ENCODE data around the gene THSD7A.

THSD7A gene

DNA sequence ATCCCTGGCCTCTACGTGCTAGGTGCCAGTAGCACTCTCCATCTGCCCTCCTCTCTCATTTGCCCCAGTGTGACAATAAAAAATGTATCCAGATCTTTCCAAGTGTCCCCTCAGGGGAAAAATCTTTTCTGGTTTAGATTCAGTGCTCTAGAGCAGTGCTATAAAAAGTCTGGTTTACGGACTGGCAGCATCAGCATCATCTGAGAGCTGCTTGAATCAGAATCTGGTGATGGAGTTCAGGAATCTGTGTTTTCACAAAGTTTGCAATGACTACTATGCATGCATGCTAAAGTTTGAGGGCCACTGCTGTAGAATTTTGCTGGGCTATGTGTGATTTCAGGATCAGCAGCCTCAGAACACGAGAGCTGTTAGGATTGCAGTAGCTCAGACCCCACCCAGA is 501.8 kb downstream of the THSD7A start:
- Mint-ChIP-seq H3K9me3 (no peaks in the 10 kb centered on the region), H3K27me3 (ENCODE audit: low read depth) (no peaks in the 10 kb centered on the region), H3K4me3 (no peak overlapping the region), H3K27ac (no peak overlapping the region), H3K36me3 (ENCODE audit: low read depth) (no peaks in the 10 kb centered on the region), H3K4me1 (peaks cover 17% of the 10 kb centered on the region)
- TF ChIP-seq CTCF (IDR thresholded peaks at IDR 0.05; ENCODE audit: unreplicated experiment in 3 of 3), result no peak

DNA sequence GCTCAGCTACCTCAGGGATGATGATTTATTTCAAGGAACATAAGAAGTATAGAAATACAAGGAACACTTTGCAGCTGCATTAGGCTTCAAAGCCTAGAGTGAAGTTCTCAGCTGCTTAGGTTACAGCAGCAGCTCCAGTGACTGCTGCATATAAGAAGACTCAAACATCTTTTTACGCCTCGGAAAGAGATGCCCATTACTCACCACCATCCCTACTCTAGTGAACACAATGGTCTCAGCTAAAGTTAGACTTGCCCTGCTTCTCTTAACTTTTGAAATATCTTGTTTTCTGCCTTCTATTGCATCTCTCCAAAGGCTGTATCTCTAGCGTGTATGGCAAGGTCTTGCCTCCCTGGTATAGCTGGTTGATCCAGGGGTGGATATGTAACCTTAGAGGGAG is 502.4 kb downstream of the THSD7A start:
- H3K9me3 Mint-ChIP-seq, result no peaks in the 10 kb centered on the region
- H3K27ac Mint-ChIP-seq, result peak overlapping the region in 2 of 3 experiments; percentile 0 to 44
- no peaks in the 10 kb centered on the region for H3K27me3 Mint-ChIP-seq (ENCODE audit: low read depth)
- peaks cover 17% of the 10 kb centered on the region for H3K4me1 Mint-ChIP-seq
- no peak overlapping the region for H3K4me3 Mint-ChIP-seq
- TF ChIP-seq CTCF (IDR thresholded peaks at IDR 0.05; ENCODE audit: unreplicated experiment in 3 of 3), result no peak
- H3K36me3 Mint-ChIP-seq (ENCODE audit: low read depth), result no peaks in the 10 kb centered on the region

- H3K4me1 Mint-ChIP-seq, result peaks cover 17% of the 10 kb centered on the region
- peak overlapping the region; percentile 15 to 88 (median 84) for H3K27ac Mint-ChIP-seq
- H3K27me3 Mint-ChIP-seq (ENCODE audit: low read depth), result no peaks in the 10 kb centered on the region
- no peak overlapping the region for H3K4me3 Mint-ChIP-seq
- no peaks in the 10 kb centered on the region for H3K36me3 Mint-ChIP-seq (ENCODE audit: low read depth)
- no peaks in the 10 kb centered on the region for H3K9me3 Mint-ChIP-seq
- no peak for TF ChIP-seq CTCF (IDR thresholded peaks at IDR 0.05; ENCODE audit: unreplicated experiment in 3 of 3)
Measured at GRCh38 chr7:11328309-11328708, 503.7 kb downstream of the THSD7A start.

- no peak for TF ChIP-seq CTCF (IDR thresholded peaks at IDR 0.05; ENCODE audit: unreplicated experiment in 3 of 3)
- Mint-ChIP-seq H3K4me1 (peaks cover 17% of the 10 kb centered on the region), H3K27me3 (ENCODE audit: low read depth) (no peaks in the 10 kb centered on the region), H3K27ac (peak overlapping the region; percentile 15 to 88 (median 36)), H3K9me3 (peaks cover 4% of the 10 kb centered on the region), H3K4me3 (no peak overlapping the region), H3K36me3 (ENCODE audit: low read depth) (no peaks in the 10 kb centered on the region)
Measured at GRCh38 chr7:11327633-11328032, 504.4 kb downstream of the THSD7A start.
